MM.1S (cell line): ENCODE results near the gene COL20A1.

ENCODE experiments used
- DNase-seq: peaks from one replicate; pipeline ENCODE4 v3.0.0-alpha.2; 2015
- H2AFZ ChIP-seq: fragments of 300-600 bp; sonication (generic); 2 replicates; pipeline ENCODE4 v1.6.0; 2016; ENCODE audit warnings: antibody characterized with exemption, low read length
- H3F3A ChIP-seq: fragments of 300-600 bp; sonication (generic); 2 replicates; pipeline ENCODE4 v1.6.1; 2016; ENCODE audit warnings: mild to moderate bottlenecking, antibody characterized with exemption, low read length, moderate library complexity, mixed read lengths; ENCODE audit not compliant: insufficient read depth
- H3K27ac ChIP-seq: fragments of 300-600 bp; sonication (generic); 2 replicates; pipeline ENCODE4 v1.5.1; 2016; ENCODE audit warnings: mild to moderate bottlenecking, low read length
- H3K27me3 ChIP-seq: fragments of 300-600 bp; sonication (generic); replicated peaks from 2 replicates; pipeline ENCODE4 v1.6.0; 2016; ENCODE audit warnings: low read length; ENCODE audit not compliant: insufficient read depth
- H3K36me3 ChIP-seq: fragments of 300-600 bp; sonication (generic); replicated peaks from 2 replicates; pipeline ENCODE4 v1.6.1; 2016; ENCODE audit warnings: mild to moderate bottlenecking, low read length, mixed read lengths; ENCODE audit not compliant: insufficient read depth
- H3K4me1 ChIP-seq: fragments of 300-600 bp; sonication (generic); 2 replicates; pipeline ENCODE4 v1.6.1; 2016; ENCODE audit warnings: low read length, mixed read lengths
- H3K4me2 ChIP-seq: fragments of 300-600 bp; sonication (generic); 2 replicates; pipeline ENCODE4 v1.6.0; 2016; ENCODE audit warnings: low read depth, low read length
- H3K4me3 ChIP-seq: fragments of 300-600 bp; sonication (generic); 2 replicates; pipeline ENCODE4 v1.5.1; 2016; ENCODE audit warnings: low read length, mixed read lengths
- H3K79me2 ChIP-seq: fragments of 300-600 bp; sonication (generic); 2 replicates; pipeline ENCODE4 v1.6.1; 2016; ENCODE audit warnings: mixed run types, low read length, mixed read lengths
- H3K9ac ChIP-seq: fragments of 300-600 bp; sonication (generic); 2 replicates; pipeline ENCODE4 v1.6.1; 2016; ENCODE audit warnings: low read length, mixed read lengths
- H3K9me2 ChIP-seq: fragments of 300-600 bp; sonication (generic); replicated peaks from 2 replicates; pipeline ENCODE4 v1.6.1; 2016; ENCODE audit warnings: mild to moderate bottlenecking, low read length, mixed read lengths; ENCODE audit not compliant: insufficient read depth
- H3K9me3 ChIP-seq: fragments of 300-600 bp; sonication (generic); replicated peaks from 2 replicates; pipeline ENCODE4 v1.6.1; 2016; ENCODE audit warnings: mild to moderate bottlenecking, low read length, mixed read lengths; ENCODE audit not compliant: insufficient read depth
- H4K20me1 ChIP-seq: fragments of 300-600 bp; sonication (generic); 2 replicates; pipeline ENCODE4 v1.6.1; 2016; ENCODE audit warnings: mild to moderate bottlenecking, low read length, moderate library complexity, mixed read lengths; ENCODE audit not compliant: insufficient read depth
- CTCF ChIP-seq: fragments of 300-600 bp; sonication (generic); IDR thresholded peaks from 2 replicates; pipeline ENCODE4 v1.5.1; 2016; ENCODE audit warnings: antibody characterized with exemption, low read length, mixed read lengths
- EZH2 ChIP-seq: fragments of 300-600 bp; sonication (generic); optimal IDR thresholded peaks from 2 replicates; pipeline ENCODE3; 2017; ENCODE audit warnings: low read depth, mild to moderate bottlenecking, antibody characterized with exemption, low read length, mixed read lengths
- EZH2phosphoT487 ChIP-seq: fragments of 300-600 bp; sonication (generic); IDR thresholded peaks from 2 replicates; pipeline ENCODE4 v1.6.1; 2018; ENCODE audit warnings: antibody characterized with exemption, low read length

Gene COL20A1

GRCh38 chr20:63351811-63352591, 59.0 kb downstream of the COL20A1 start:
- no peaks in the 10 kb centered on the region for H3K79me2 ChIP-seq
- no peaks in the 10 kb centered on the region for H3K9me2 ChIP-seq
- DNase-seq: no peak
- no peak overlapping the region for H2AFZ ChIP-seq
- TF ChIP-seq EZH2phosphoT487 (no peak), CTCF (no peak), EZH2 (no peak)
- no peaks in the 10 kb centered on the region for H3F3A ChIP-seq
- H3K27ac ChIP-seq: no peak overlapping the region
- no peak overlapping the region for H3K4me3 ChIP-seq
- H4K20me1 ChIP-seq: no peaks in the 10 kb centered on the region
- H3K4me1 ChIP-seq: no peaks in the 10 kb centered on the region
- H3K4me2 ChIP-seq: no peak overlapping the region
- no peaks in the 10 kb centered on the region for H3K9me3 ChIP-seq
- H3K27me3 ChIP-seq: peaks cover 36% of the 10 kb centered on the region
- H3K36me3 ChIP-seq: no peaks in the 10 kb centered on the region
- no peak overlapping the region for H3K9ac ChIP-seq

- TF ChIP-seq CTCF (no peak), EZH2 (no peak), EZH2phosphoT487 (no peak)
- Histone ChIP-seq H2AFZ (no peak overlapping the region), H3K4me2 (no peak overlapping the region), H4K20me1 (no peaks in the 10 kb centered on the region), H3K79me2 (no peaks in the 10 kb centered on the region), H3K9me2 (no peaks in the 10 kb centered on the region), H3K9ac (no peak overlapping the region), H3K27ac (no peak overlapping the region), H3K9me3 (no peaks in the 10 kb centered on the region), H3K4me1 (no peaks in the 10 kb centered on the region), H3K27me3 (peaks cover 32% of the 10 kb centered on the region), H3F3A (no peaks in the 10 kb centered on the region), H3K4me3 (no peak overlapping the region), H3K36me3 (no peaks in the 10 kb centered on the region)
- no peak for DNase-seq
Observed at GRCh38 chr20:63352811-63353221, 59.8 kb downstream of the COL20A1 start.

GRCh38 chr20:63354636-63355350, 61.8 kb downstream of the COL20A1 start:
- Histone ChIP-seq H3K9ac (no peak overlapping the region), H3K27ac (no peak overlapping the region), H3F3A (no peaks in the 10 kb centered on the region), H3K36me3 (no peaks in the 10 kb centered on the region), H3K9me2 (no peaks in the 10 kb centered on the region), H4K20me1 (no peaks in the 10 kb centered on the region), H3K4me2 (no peak overlapping the region), H2AFZ (no peak overlapping the region), H3K4me3 (no peak overlapping the region), H3K9me3 (no peaks in the 10 kb centered on the region), H3K27me3 (peaks cover 33% of the 10 kb centered on the region), H3K4me1 (no peaks in the 10 kb centered on the region), H3K79me2 (no peaks in the 10 kb centered on the region)
- TF ChIP-seq EZH2 (no peak), EZH2phosphoT487 (no peak), CTCF (no peak)
- DNase-seq: no peak
